OCI-LY3 (cell line): ENCODE measurements around the gene DUSP2.

ENCODE experiments used
- H2AFZ ChIP-seq: fragments of 200-600, 300-600 bp; shearing (Covaris generic); 2 replicates; pipeline ENCODE4 v1.6.0; 2014; ENCODE audit warnings: antibody characterized with exemption, low read depth, low read length
- H3K27ac ChIP-seq: fragments of 200-600, 300-600 bp; sonication (generic); 2 replicates; pipeline ENCODE4 v1.5.1; 2014; ENCODE audit warnings: mild to moderate bottlenecking, low read length, moderate library complexity, mixed read lengths
- H3K27me3 ChIP-seq: fragments of 200-600, 300-600 bp; sonication (generic); 2 replicates; pipeline ENCODE4 v1.6.1; 2014; ENCODE audit warnings: low read depth, low read length, mixed read lengths
- H3K36me3 ChIP-seq: fragments of 200-600, 300-600 bp; sonication (generic); replicated peaks from 2 replicates; pipeline ENCODE3; 2014; ENCODE audit warnings: low read depth, low read length, mixed read lengths
- H3K4me1 ChIP-seq: fragments of 300-600, 200-600 bp; sonication (generic); 2 replicates; pipeline ENCODE4 v1.6.1; 2014; ENCODE audit warnings: low read length, mixed read lengths
- H3K4me2 ChIP-seq: fragments of 200-600, 300-600 bp; sonication (generic); 2 replicates; pipeline ENCODE4 v1.6.1; 2014; ENCODE audit warnings: low read length, mixed read lengths
- H3K4me3 ChIP-seq: fragments of 300-600, 200-600 bp; sonication (generic); 2 replicates; pipeline ENCODE4 v1.5.1; 2014; ENCODE audit warnings: antibody characterized with exemption, mild to moderate bottlenecking, low read length, moderate library complexity
- H3K79me2 ChIP-seq: fragments of 300-600, 200-600 bp; shearing (Covaris generic); 2 replicates; pipeline ENCODE4 v1.6.1; 2014; ENCODE audit warnings: mild to moderate bottlenecking, low read length, mixed read lengths
- H3K9ac ChIP-seq: fragments of 300-600, 200-600 bp; shearing (Covaris generic); 2 replicates; pipeline ENCODE4 v1.6.0; 2014; ENCODE audit warnings: mild to moderate bottlenecking, low read length, moderate library complexity
- H3K9me3 ChIP-seq: fragments of 200-600, 300-600 bp; shearing (Covaris generic); 2 replicates; pipeline ENCODE4 v1.6.1; 2014; ENCODE audit warnings: low read length, mixed read lengths; ENCODE audit not compliant: insufficient read depth
- H4K20me1 ChIP-seq: fragments of 200-600, 300-600 bp; sonication (generic); 2 replicates; pipeline ENCODE4 v1.6.1; 2016; ENCODE audit warnings: low read length, mixed read lengths; ENCODE audit not compliant: insufficient read depth
- CTCF ChIP-seq: fragments of 200-600, 300-600 bp; sonication (generic); IDR thresholded peaks from 2 replicates; pipeline ENCODE4 v1.5.1; 2014; ENCODE audit warnings: antibody characterized with exemption, low read length, low read depth
- EZH2phosphoT487 ChIP-seq: fragments of 200-600 bp; shearing (Covaris generic); IDR thresholded peaks from 2 replicates; pipeline ENCODE4 v1.6.1; 2018; ENCODE audit warnings: antibody characterized with exemption, mixed run types, low read depth

The DUSP2 gene

GRCh38 chr2:96157649-96158553, 12.7 kb upstream of the DUSP2 start:
- TF ChIP-seq EZH2phosphoT487 (no peak), CTCF (no peak)
- H3K4me1 ChIP-seq: peaks cover 40% of the 10 kb centered on the region
- peak overlapping the region; percentile 44; the same call in 1 of the 2 replicates for H3K9ac ChIP-seq
- no peaks in the 10 kb centered on the region for H3K36me3 ChIP-seq
- no peaks in the 10 kb centered on the region for H3K27me3 ChIP-seq
- no peaks in the 10 kb centered on the region for H4K20me1 ChIP-seq
- H3K9me3 ChIP-seq: no peaks in the 10 kb centered on the region
- H3K27ac ChIP-seq: peak overlapping the region; percentile 9; the same call in 1 of the 2 replicates
- peak overlapping the region; percentile 7 for H3K4me3 ChIP-seq
- peak overlapping the region; percentile 2; the same call in 1 of the 2 replicates for H2AFZ ChIP-seq
- H3K79me2 ChIP-seq: no peaks in the 10 kb centered on the region
- H3K4me2 ChIP-seq: peak overlapping the region; percentile 47

GRCh38 chr2:96156926-96157648, 11.8 kb upstream of the DUSP2 start:
- H3K9me3 ChIP-seq: no peaks in the 10 kb centered on the region
- H3K4me2 ChIP-seq: peak overlapping the region; percentile 47
- H3K79me2 ChIP-seq: no peaks in the 10 kb centered on the region
- peaks cover 34% of the 10 kb centered on the region for H3K4me1 ChIP-seq
- peak overlapping the region; percentile 7 for H3K4me3 ChIP-seq
- no peaks in the 10 kb centered on the region for H3K36me3 ChIP-seq
- peak overlapping the region; percentile 44; the same call in 1 of the 2 replicates for H3K9ac ChIP-seq
- H3K27me3 ChIP-seq: no peaks in the 10 kb centered on the region
- no peaks in the 10 kb centered on the region for H4K20me1 ChIP-seq
- H3K27ac ChIP-seq: peak overlapping the region; percentile 9; the same call in 1 of the 2 replicates
- H2AFZ ChIP-seq: peak overlapping the region; percentile 12; the same call in 1 of the 2 replicates
- TF ChIP-seq EZH2phosphoT487: no peak
- no peak for TF ChIP-seq CTCF

- Histone ChIP-seq H3K79me2 (no peaks in the 10 kb centered on the region), H3K27ac (no peak overlapping the region), H4K20me1 (no peaks in the 10 kb centered on the region), H3K9me3 (no peaks in the 10 kb centered on the region), H3K4me3 (0 out of 2 replicates have a peak overlapping the region, but pooled peaks have one; percentile 7), H3K27me3 (no peaks in the 10 kb centered on the region), H3K36me3 (no peaks in the 10 kb centered on the region), H2AFZ (peak overlapping the region; percentile 12; the same call in 1 of the 2 replicates), H3K4me2 (peak overlapping the region; percentile 47), H3K4me1 (peaks cover 29% of the 10 kb centered on the region), H3K9ac (no peak overlapping the region)
- TF ChIP-seq EZH2phosphoT487: no peak
- no peak for TF ChIP-seq CTCF
Observed at GRCh38 chr2:96156011-96156820, 11.0 kb upstream of the DUSP2 start.
